Sciatic nerve (tissue), 2 donors: ENCODE results near the gene XRCC2. TPM values are rescaled to one million over a fixed set of nuclear protein-coding genes. Genes with fewer than 3 reads are reported as not detected.

Experiments
- ATAC-seq: fragments of 200-7000 bp; cut with Tn5 transposase; one replicate; pipeline ENCODE4 v1.9.1; 2020; ENCODE audit warnings: mild to moderate bottlenecking, moderate library complexity
- DNase-seq: peaks from one replicate; pipeline ENCODE4 v3.0.0-alpha.2; 2020; ENCODE audit warnings: low spot score
- intact Hi-C: fragments of 100-400 bp; cut with DNase I; formaldehyde crosslinking; loops from one replicate; pipeline ENCODE4 v1.14.2; 2022
- total RNA-seq: library from RNA; stranded (reverse); fragmentation: NEBNext Ultra II Directional; extraction: Animal tissue kit (Norgen Biotek cat#: 25700); gene quantifications from one replicate; pipeline ENCODE4 v1.2.1, GENCODE V29; 2021
- donor health status: DM: no; HTN: no; CAD: no.
- donor health status: DM: no; HTN: no; CAD: no.

The XRCC2 gene
- total RNA-seq, 1 donor from 2014 or later = 0.58 TPM

DNA sequence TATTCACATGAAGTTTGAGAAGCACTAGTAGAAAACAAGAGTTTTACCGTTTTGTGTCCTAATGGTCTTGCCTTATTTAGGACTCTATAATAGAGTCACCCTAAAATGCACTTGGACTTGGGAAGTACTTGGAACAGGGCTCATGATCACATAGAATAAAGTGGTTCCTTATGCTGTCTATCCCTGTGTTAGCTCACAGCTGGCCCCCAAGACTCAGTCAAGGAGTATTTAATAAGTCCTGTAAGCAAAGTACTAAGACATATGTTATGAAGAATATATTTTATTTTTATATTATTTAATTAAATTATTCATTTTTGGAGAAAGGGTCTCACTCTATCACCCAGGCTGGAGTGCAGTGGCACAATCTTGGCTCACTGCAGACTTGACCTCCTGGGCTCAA, 54.5 kb downstream of the XRCC2 start:
- no peak for DNase-seq
- no peak for ATAC-seq
- intact Hi-C loops = no loop called here

GRCh38 chr7:152619027-152619739, 56.8 kb downstream of the XRCC2 start:
- DNase-seq = no peak
- intact Hi-C loops = no loop called here
- ATAC-seq = no peak

DNA sequence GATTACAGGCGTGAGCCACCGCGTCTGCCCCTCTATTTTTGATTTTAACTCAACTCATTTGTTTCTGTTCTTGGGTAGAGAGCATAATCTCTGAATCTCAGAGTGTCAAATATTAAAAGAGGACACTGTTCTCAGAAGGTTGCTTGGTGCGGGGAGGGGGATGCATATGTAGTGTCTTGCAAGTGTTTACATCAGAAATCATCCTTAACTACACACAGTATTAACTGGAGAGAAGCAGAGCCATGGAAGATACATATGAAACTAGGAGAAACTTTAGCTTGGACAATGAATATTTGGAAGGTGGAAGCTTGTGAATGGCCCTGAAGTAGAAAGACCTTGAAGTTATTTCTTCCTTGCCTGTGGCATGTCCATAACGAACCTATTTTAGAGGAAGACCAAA, 57.5 kb downstream of the XRCC2 start:
- no peak for ATAC-seq
- intact Hi-C loops = no loop called here
- no peak for DNase-seq

- intact Hi-C loops = no loop called here
Observed at GRCh38 chr7:152617056-152617455, 58.9 kb downstream of the XRCC2 start.

DNA sequence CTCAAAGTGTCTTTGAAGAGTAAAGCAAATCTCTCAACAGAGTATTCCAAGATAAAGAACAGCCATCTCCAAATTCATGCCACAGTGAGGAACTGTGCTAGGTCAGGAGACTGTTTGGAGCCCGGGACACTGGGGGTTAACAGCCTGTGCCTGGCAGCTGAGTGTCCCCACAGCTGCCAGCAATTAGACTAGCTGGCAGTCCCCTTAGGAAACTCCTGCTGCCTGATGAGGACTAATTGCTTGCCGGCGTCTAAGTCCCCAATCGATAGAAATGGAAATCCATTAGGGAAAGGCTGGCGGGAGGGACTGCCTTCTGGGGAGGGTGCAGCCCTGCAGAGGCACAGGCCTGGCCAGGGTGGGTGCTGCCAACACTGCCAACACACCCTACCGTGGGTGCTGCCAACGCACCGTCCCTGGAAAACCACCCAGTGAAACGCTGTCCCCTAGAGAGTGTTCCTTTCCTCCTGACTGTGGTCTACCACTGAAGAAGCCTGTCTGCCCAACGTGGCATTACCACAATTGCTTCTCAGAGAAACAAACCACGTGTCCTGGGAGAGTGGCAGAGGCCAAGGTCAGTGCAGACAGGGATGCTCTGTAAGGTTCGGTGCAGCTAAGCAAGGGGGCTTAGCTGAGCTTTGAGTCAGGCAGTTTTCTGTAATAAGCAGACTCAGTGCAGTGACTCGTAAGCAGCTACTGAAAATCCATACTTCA, 60.8 kb downstream of the XRCC2 start:
- ATAC-seq (peak; percentile 36), DNase-seq (no peak)
- intact Hi-C loops = no loop called here

More at GRCh38 chr7:152617056-152617455, 58.9 kb downstream of the XRCC2 start:
- DNase-seq (no peak), ATAC-seq (no peak)

DNA sequence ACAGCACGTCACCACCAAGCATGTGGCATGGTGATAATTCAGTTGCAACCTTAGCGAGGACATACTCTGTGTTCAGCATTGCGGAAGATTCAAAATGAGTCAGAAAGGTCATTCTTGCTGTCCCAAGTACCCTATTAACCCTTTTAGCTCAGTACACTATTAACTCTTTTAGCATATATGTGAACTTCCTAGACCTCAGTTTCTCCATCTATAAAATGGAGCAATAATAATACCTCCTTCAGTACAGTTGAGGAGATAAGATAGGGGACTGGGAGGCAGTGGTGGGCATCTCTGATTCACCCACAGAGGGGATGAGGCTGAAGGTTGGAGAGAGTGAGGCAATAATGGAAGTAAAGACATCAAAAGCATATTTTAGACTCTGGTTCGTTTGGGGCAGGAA, 67.3 kb downstream of the XRCC2 start:
- intact Hi-C loops = no loop called here
- DNase-seq (no peak), ATAC-seq (no peak)

- intact Hi-C loops = no loop called here
- no peak for ATAC-seq
- DNase-seq = no peak
Observed at GRCh38 chr7:152608208-152608607, 67.7 kb downstream of the XRCC2 start.

GRCh38 chr7:152607007-152607406, 68.9 kb downstream of the XRCC2 start:
- ATAC-seq (no peak), DNase-seq (no peak)
- intact Hi-C loops = no loop called here

GRCh38 chr7:152602962-152603361, 73.0 kb downstream of the XRCC2 start:
- DNase-seq (no peak), ATAC-seq (no peak)
- intact Hi-C loops = no loop called here

- intact Hi-C loops = no loop called here
- ATAC-seq (no peak), DNase-seq (no peak)
Observed at GRCh38 chr7:152601305-152601798, 74.6 kb downstream of the XRCC2 start.

DNA sequence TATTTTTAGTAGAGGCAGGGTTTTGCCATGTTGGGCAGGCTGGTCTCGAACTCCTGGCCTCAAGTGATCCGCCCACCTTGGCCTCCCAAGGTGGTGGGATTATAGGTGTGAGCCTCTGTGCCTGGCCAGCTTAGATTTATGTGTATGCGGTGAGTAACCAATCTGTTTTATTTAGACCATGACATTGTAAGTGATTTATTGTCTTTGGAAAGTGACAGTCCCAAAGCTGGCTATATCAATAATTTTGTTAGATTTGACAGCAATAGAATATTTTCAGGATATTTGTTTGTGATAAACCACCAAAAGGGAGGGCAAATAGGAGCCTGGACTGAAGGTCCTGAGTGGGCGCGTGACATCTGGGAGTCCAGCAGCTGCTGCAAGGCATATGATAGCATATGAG, 75.7 kb downstream of the XRCC2 start:
- intact Hi-C loops = no loop called here

DNA sequence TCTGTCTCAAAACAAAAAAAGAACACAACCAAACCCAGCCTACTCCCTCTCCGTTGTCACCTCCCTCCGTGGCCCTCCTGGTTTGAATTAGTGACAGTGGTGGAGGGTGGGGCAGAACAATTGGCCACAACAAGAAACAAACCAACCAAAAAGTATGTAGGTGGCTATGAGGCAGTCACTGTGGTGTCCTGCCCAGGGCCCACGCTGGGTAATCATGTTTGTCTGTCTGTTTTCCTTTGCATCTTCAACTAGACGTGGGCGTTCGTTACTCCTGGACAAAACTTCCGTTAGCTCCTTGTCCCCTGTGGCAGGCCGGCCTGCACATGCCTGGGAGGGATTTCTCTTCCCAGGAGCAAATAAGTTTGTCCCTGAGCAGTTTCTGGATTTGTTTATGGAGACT, 78.4 kb downstream of the XRCC2 start:
- no peak for DNase-seq
- no peak for ATAC-seq
- intact Hi-C loops = no loop called here

More for the DNA sequence above, 75.7 kb downstream of the XRCC2 start:
- ATAC-seq (no peak), DNase-seq (no peak)

GRCh38 chr7:152596824-152597223, 79.1 kb downstream of the XRCC2 start:
- ATAC-seq (no peak), DNase-seq (no peak)
- intact Hi-C loops = no loop called here

Other genes starting within 250 kb of the XRCC2 start
- gene KMT2C, start 240.1 kb downstream of the XRCC2 start, total RNA-seq = 140 TPM
- 15.9 TPM for gene ACTR3B, start 83.6 kb upstream of the XRCC2 start, total RNA-seq